ENCODE data around the gene SP2. TPM values are rescaled to one million over a fixed set of nuclear protein-coding genes. Genes with fewer than 3 reads are reported as not detected.

Gene SP2
- total and polyA plus RNA-seq, 2 of the 8 experiments (the other 6 are each of a cell fraction or from before 2014, with no cell fraction given): 5.6 to 13.8 TPM

DNA sequence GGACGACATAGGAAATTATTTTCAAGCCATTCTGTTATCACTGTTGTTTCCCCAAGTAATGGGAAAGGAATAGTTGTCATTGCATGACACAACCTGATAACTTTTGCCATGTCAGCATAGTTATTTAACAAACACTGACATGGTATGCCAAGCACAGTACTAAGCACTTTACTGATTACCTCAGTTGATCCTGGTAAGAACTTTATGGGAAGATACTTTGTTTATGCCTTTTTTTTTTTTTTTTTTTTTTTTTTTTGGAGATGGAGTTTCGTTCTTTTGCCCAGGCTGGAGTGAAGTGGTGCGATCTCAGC is 29.6 kb downstream of the SP2 start (continued):
- TF ChIP-seq GTF2F1 (IDR thresholded peaks at IDR 0.05; ENCODE audit: borderline replicate concordance, low read depth, low read length): no peak
- no peak for TF ChIP-seq ZNF274 (IDR thresholded peaks at IDR 0.05; ENCODE audit: borderline replicate concordance, extremely low read depth, low read length)
- TF ChIP-seq NRF1 (IDR thresholded peaks at IDR 0.05; ENCODE audit: low read depth, low read length): no peak
